ENCODE measurements around the gene PDZD8.
A peak's percentile ranks its signal among the peaks of the same experiment; 100 is the strongest.

PDZD8 gene, protein sequence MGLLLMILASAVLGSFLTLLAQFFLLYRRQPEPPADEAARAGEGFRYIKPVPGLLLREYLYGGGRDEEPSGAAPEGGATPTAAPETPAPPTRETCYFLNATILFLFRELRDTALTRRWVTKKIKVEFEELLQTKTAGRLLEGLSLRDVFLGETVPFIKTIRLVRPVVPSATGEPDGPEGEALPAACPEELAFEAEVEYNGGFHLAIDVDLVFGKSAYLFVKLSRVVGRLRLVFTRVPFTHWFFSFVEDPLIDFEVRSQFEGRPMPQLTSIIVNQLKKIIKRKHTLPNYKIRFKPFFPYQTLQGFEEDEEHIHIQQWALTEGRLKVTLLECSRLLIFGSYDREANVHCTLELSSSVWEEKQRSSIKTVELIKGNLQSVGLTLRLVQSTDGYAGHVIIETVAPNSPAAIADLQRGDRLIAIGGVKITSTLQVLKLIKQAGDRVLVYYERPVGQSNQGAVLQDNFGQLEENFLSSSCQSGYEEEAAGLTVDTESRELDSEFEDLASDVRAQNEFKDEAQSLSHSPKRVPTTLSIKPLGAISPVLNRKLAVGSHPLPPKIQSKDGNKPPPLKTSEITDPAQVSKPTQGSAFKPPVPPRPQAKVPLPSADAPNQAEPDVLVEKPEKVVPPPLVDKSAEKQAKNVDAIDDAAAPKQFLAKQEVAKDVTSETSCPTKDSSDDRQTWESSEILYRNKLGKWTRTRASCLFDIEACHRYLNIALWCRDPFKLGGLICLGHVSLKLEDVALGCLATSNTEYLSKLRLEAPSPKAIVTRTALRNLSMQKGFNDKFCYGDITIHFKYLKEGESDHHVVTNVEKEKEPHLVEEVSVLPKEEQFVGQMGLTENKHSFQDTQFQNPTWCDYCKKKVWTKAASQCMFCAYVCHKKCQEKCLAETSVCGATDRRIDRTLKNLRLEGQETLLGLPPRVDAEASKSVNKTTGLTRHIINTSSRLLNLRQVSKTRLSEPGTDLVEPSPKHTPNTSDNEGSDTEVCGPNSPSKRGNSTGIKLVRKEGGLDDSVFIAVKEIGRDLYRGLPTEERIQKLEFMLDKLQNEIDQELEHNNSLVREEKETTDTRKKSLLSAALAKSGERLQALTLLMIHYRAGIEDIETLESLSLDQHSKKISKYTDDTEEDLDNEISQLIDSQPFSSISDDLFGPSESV

DNA sequence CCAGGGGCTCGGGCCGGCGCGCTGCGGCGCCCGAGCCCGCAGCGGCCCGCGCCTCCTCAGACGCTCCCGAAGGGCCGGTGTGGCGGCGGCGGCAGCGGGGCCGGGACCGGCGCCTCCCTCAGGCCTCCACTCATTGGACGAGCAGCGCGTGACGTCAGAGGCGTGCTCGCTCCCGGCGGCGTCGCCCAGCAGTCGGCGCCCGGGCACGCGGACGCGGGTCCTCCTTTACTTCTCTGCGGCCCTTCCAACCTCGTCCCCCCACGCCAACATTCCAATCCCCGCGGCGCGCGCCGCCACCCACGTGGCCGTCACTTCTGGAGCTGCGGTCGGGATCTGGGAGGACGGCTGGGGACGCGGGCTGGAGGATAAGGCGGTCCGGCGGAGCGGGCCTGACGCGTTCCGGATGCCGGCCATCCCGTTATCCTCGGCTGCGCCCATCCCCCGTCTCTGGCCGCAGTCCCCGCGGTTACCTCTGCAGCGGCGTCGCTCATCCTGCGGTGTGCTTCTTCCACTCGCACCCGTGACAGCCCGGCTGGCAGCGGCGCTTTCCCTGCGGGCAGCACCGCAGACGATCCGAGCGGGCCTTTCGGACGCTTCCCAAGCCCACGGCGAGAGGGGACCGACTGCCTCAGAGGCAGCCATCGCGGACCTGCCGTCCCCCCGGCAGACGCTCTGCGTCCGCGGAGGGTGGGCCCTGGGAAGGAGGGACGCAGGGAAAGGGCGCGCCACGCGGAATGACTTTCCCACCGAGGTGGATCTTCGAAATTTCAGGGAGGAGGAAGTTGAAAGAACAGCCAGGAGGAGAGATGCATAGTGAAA lies at the start of gene PDZD8:
PDZD8 (minus strand) TSS at position 81 of the 819 bp plus-strand sequence. CDS start 213 bp downstream, outside the sequence.
- DNase-seq, result peak; percentile 89

DNA sequence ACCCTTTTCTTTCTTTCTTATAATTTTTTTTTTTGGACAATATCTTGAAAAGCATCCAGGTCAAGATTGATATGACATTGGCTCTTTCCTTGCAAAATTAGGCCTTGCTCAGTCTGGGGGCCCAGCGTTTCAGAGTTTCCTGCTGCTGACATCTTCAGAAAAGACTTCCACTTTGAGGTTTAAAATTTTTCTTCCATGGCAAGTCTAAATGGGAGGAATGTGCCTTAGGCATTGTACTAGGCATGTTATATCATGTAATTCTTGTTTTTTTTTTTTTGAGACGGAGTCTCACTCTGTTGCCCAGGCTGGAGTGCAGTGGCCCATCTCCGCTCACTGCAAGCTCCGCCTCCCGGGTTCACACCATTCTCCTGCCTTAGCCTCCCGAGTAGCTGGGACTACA lies 48.9 kb upstream of the PDZD8 start:
- DNase-seq, result no peak

DNA sequence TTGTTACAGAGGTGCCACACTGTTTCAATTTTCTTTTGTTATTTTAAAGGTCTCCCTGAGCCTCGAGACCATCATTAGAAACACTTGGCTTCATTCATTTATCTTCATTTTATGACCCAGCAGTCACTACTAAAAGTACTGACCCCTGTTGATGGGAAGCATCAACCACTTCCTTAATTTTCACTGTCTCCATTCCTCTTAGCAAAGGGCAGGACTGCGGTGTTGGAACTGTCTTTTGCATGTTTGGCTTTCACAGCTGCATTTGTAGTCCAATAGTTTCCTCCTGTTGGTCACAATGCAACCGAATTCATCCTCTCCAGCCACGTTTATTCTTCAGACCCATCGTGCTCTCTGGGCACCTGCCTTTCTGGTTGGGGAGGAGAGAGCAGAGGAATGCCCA lies 46.7 kb upstream of the PDZD8 start:
- no peak for DNase-seq

DNA sequence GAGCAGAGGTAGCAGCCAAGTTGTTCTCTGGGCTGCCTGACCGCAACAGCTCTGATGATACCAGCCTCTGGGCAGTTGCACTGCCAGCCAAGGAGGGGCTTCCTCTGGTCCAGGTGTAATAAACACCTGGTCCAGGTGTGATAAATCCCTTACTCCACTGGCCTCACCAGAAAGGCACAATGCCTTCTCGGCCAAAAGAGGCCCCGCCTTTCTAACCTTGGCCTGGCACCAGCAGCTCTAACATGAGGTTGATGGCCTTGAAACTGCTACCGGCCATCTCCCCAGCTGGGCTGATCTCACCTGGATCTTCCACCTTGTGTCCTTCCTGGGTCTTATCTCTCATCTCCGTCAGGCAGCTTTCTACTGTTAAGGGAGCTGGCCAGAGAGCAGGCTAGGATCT lies 45.5 kb upstream of the PDZD8 start:
- no peak for DNase-seq

DNA sequence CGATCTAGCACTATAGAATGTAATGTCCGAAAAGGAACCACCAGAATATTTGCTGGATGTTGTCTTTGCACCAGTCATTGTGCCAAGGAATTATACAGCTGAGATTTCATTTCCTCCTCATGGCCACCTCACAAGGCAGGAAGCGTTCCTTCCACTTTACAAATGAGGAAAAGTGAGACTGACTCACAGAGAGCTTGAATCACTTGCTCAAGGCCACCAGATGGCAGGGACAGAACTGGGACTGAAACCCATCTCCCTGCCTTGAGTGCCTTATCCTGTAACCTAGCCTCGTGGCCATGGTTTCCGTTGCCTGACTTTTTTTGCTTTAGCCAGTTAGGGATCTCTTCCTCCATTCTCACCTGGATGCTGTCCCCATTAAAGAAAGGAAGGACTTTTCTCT lies 44.7 kb upstream of the PDZD8 start:
- DNase-seq, result no peak

DNA sequence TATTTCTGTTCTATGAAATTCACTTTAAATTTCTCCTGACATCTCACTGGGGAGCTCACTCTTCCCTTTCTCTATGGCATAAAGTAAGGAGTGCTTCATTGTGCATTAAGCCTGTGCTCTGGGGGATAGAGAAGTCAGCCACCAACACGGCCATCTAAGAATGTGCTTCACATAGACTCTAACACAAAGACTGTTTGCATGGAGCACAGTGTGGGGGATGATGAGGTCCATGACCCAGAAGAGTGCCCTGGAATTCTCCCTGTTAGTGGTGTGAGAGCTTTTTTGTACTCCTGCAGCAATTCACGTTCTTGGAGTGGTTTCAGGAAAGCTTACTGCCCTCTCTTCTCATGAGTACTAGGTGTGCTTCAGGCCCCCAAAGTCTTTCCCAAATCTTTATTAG lies 43.9 kb upstream of the PDZD8 start:
- no peak for DNase-seq

DNA sequence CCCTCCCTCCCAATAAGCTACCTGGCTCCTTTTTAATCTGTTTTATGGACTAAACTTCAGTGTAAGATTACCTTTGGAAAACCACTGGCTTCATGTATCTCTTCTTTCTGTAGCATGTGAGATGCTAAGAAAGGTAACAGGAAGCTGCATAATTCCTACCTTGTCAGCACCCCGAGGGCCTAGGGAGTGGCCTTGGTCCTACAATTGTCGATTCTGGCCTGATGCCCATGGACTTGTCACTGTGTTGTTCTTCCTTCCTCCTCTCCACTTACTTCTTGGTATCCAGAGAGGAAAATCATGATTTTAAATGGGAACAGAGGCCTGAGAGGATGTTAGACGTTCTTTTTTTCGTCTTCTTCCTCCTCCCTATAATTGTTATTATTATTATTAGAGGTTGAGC lies 42.9 kb upstream of the PDZD8 start:
- DNase-seq, result no peak

DNA sequence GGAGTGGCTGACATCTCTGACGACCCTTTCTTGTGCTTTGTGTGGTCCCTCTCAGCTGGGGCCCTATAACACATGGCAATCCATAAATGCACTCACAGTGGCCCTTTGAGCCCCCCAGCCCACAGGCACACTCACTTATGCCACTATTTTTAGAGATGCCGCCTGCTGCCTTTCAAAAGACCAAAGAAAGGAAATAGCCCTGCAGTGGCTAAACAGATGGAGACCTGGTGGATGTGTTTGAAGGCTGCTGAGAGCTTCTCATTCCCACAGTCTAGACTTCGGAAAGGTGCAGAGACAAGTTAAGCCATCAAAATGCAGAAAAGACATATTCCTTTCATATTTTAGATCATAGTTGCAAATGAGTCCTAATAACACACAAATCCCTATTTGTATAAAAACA lies 42.0 kb upstream of the PDZD8 start:
- DNase-seq, result no peak

DNA sequence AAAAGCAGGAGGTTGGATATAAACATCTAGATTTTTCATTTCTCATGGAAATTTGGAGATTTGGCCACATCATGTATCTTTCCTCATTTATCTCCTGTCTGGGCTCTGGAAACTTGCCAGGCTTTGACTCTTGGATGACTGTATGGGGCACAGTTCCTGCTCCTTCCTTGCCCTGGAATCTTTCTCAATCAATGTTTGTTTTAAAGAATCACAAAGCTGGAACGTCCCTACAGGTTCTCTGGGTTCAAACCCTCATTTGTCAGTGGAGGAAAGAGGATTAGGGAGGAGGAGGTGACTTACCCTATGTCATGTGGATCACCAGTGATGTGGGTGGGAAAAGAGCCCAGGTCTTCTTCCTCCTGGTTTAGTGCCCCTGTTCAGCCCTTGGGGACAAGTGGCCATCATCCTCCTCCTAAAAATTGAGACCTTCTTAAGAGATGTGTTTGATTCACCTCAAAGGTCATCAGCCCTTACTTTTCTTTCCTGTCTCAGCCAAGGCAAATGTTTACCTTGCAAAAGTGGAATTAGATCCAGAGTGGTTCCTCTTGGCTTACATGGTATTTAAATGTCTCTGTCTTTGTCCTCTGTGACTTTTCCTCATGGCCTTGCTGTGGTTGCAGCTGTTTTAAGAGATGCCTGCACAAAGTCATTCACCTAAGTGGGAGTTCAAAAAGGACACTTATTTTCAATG lies 38.8 kb upstream of the PDZD8 start:
- DNase-seq, result no peak

DNA sequence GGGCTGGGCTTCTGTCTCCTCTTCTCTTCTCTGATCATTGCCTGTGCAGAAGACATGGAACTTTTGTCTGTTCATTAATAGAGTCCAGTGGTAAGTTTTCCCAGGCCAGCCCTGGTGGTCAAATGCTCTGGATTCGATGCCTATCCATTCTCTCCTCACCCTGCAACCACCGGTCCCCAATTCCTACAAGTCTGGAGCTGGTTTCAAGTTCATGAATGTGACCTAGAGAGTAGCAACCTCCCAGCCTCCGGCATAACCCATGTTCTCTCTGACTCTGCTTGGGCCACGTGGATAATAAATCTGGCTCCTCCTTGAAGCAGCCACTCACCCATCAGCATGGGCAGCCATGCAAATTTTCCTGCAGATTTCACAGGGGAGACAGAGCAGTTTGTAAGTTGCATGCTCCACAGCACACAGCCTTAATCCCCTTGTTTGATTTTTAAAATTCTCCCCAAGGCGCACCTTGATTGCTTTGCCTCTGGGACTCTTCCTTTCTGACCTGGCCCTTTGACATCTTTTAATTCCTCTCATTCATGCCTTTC lies 37.3 kb upstream of the PDZD8 start:
- DNase-seq, result no peak

DNA sequence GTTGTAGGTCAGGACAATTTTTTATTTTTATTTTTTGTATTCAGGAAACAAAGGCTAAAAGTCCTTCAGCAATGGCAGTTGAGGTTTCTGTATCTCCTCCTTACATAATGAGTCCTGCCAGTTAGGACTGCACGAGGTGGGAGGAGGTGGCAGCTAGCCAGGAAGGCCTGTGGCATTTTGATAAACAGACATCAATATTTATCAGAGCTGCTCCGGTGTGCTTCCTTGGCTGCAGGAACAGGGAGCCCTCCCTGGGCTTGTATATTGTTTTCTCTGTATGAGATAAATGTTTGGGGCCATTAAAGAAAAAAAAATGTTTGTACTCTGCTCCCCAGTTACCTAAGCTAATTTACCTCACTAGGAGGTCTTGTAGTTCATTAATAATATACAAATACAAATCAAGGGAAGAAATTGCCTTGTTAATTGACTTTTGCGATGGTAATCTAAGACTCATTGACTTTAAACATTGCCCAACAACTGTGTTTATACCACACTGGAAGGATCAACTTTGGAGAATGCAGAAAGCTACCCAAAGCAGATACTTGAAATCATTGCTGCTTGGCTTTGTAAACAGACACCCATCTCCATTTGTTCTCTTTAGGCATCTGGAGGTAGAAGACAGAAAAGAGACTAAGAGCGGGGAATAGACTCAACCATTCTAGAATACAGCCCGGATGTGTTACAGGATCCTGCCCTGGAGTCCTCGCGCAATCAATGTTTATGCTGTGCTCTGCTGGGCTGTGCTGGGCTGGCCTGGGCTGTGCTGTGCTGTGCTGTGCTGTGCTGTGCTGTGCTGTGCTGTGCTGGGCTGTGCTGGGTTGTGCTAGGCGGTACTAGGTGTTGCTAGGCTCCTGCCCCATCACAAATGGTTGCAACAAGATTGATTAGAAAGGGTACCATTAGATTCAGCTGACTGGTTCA lies 36.5 kb upstream of the PDZD8 start:
- DNase-seq, result no peak

DNA sequence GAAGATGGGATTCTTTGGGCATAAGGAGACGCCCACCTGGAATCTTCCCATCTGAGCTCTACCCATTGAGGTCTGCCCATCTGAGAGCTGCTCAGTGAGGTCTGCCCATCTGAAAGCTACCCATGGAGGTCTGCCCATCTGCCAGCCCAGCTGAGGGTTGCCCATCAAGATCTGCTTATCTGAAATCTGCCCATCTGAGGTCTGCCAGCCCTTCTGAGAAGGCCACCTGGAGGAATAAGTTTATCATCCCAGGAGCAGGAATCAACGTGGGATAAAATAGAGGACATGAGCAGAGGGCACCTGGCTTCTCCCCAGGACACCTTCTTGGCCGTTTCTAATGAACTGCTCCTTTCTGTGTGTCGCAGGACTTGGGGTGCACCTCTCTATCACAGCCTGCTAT lies 35.3 kb upstream of the PDZD8 start:
- DNase-seq, result no peak

DNA sequence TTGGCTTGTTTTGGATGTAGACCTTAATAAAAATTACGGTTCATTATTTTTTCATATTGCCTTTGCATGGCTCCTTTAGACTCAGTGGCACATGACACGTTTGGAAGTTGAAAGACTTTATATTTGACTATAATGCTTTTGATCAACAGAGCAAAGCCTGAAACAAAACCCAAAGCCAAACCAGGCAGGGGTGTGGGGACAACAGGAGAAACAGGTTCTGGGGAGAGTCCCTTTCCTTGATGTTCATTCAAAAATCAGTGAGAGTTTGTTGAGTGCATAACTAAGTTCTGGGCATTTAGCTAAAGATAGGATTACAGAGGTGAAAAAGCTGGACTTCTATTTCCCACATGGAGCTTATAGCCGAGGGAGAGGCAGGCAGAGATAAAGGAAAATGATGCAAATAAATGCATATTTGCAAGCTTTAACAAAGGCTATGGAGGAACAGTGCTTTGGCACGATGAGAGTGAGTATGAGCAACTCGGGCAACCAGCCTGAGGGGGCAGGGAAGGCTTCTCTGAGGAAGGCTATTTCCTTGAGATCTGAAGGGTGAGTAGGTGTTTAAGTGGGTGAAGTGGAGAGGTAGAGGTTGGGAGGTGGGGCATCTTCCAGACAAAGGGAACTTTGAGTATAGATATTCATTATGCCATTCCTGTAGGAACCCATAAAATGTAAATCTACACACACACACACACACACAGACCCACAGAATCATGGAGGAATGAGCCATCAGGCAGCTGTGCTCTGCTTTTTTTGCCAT lies 34.5 kb upstream of the PDZD8 start:
- no peak for DNase-seq

DNA sequence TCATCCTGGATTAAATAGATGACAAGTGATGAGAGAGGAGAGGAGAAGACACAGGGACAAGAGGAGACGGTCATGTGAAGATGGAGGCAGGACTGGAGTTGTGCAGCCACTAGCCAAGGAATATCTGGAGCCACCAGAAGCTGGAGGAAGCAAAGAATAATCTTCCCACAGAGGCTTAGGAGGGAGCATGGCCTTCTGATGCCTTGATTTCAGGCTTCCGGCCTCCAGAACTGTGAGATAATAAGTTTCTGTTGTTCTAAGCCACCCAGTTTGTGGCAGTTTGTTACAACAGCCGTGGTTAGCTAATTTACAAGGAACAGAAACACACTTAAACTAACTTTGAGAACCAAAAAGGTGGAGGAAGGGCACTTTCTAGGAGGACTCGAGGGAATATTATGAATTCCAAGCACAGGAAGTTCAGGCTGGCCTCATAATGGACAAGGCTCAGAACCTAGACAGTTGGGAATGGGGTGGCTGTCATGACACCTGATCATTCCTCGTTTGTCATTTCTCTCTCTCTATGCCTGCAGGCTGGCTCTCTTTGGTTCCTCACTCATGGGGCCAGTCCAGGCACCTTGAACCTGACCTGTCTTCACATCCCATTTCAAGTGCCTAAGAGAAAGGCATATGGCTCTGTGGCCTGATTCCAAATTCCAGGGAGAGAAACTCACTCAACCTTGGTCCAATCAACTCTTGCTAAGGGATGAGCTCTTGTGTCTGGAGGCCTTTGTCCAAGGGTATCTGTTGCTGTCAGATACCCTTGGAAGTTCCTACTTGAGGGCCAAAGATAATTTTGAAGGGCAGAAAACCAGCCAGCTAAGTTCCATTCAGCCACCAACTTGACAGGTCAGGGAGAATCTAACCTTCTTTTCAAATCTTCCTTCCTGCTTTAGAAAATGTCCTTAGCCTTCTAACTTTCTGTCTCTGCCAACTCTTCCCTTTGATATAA lies 33.5 kb upstream of the PDZD8 start:
- no peak for DNase-seq

DNA sequence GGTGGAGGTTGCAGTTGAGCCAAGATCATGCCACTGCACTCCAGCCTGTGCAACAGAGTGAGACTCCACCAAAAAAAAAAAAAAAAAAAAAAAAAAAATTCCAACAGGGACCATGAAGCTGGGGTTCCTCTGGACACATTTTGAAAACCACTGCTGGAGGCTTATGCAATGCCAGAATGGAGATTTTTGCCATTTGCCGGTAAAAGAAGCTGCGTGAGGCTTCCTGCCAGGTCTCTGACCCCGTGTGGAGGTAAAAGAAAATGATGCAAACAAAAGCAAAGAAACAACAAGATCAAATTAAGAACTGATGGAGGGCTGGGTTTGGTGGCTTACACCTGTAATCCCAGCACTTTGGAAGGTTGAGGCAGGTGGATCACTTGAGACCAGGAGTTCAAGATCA lies 30.5 kb upstream of the PDZD8 start:
- DNase-seq, result no peak

DNA sequence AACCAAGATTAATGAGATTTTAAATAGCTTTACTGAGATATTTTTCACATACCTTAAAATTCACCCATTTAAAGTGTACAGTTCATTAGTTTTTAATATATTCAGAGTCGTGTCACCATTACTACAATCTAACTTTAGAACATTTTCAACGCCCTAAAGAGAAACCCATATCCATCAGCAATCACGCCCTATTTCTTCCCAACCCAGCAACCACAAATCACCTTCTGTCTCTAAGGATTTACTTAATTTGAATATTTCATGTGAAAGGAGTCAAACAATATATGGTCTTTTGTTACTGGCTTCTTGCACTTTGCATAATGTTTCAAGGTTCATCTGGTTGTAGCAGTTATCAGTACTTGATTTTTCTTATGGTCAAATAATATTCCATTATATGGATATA lies 25.1 kb upstream of the PDZD8 start:
- DNase-seq, result no peak

DNA sequence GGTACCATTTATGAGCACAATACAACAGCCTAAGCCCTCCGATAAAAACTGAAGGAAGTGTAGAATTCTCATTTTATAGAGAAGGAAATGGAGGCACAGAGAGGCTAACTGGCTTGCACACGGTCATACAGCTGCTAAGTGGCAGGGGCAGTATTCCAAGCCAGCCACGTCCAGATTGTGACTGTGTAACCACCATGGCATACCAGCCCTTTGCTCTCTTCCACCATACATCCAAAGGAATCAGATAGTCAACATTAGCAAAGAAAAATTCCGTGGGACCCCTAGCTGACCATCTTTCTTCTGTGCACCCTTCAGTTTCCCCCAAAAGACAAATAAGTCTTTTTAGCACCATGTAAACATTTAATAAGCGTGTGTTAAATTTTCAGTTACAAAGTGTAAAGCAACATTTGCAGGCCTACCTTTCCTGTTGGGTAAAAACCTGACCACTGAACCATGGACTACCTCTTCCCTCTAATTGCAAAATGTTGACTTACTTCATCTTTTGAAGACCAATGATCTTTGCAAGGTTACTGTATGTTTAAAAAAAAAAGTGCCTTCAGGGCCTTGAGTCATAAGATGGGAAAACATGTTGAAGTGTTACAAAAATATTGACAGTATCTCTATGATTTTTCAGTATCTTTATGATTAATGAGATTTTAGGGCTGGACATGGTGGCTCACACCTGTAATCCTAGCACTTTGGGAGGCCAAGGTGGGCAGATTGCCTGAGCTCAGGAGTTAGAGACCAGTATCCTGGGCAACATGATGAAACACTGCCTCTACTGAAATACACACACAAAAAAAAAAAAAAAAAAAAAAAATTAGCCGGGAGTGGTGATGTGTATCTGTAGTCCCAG lies 24.3 kb upstream of the PDZD8 start:
- no peak for DNase-seq

DNA sequence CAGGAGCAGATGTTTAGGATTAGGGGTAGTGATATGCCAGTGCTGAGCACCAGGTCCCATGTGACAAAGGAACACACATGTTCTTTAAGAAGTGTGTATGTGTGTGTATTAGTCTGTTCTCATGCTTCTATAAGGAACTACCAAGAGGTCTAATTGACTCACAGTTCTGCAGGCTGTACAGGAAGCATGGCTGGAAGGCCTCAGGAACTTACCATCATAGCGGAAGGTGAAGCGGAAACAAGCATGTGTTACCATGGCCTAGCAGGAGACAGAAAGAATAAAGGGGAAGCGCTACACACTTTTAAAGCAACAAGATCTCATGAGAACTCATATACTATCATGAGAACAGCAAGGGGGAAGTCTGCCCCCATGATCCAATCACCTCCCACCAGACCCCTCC lies 22.8 kb upstream of the PDZD8 start:
- DNase-seq, result no peak

Data from activated T-cell treated with anti-CD3 and anti-CD28 coated beads for 4 hours (primary cell).